SU-DHL-6 (cell line): Measurements from ENCODE around the gene BHMT2.

Source experiments
- H2AFZ ChIP-seq: fragments of 200-600 bp; sonication (generic); 2 replicates; pipeline ENCODE4 v1.6.1; 2014; ENCODE audit warnings: low read depth, mild to moderate bottlenecking, moderate library complexity, mixed read lengths, antibody characterized with exemption, low read length; ENCODE audit not compliant: severe bottlenecking
- H3F3A ChIP-seq: fragments of 200-600 bp; shearing (Covaris generic); 2 replicates; pipeline ENCODE4 v1.6.0; 2016; ENCODE audit warnings: antibody characterized with exemption, mild to moderate bottlenecking; ENCODE audit not compliant: insufficient read depth
- H3K27ac ChIP-seq: fragments of 200-600 bp; sonication (generic); 2 replicates; pipeline ENCODE4 v1.5.1; 2016; ENCODE audit warnings: low read depth, mild to moderate bottlenecking, low read length, moderate library complexity, mixed read lengths
- H3K27me3 ChIP-seq: fragments of 200-600 bp; sonication (generic), shearing (Covaris generic); 2 replicates; pipeline ENCODE4 v1.6.0; 2014; ENCODE audit warnings: mild to moderate bottlenecking, low read length
- H3K36me3 ChIP-seq: fragments of 200-600 bp; sonication (generic); 2 replicates; pipeline ENCODE4 v1.6.1; 2014; ENCODE audit warnings: mild to moderate bottlenecking, low read length, mixed read lengths
- H3K4me2 ChIP-seq: fragments of 300-600, 200-600 bp; shearing (Covaris generic), sonication (generic); 2 replicates; pipeline ENCODE4 v1.6.0; 2014; ENCODE audit warnings: low read length, low read depth, mild to moderate bottlenecking; ENCODE audit not compliant: poor library complexity, severe bottlenecking
- H3K4me3 ChIP-seq: fragments of 200-600 bp; sonication (generic); 2 replicates; pipeline ENCODE4 v1.5.1; 2014; ENCODE audit warnings: antibody characterized with exemption, low read length, mild to moderate bottlenecking, mixed read lengths; ENCODE audit not compliant: insufficient read depth, poor library complexity, severe bottlenecking
- H3K79me2 ChIP-seq: fragments of 200-600 bp; sonication (generic); 2 replicates; pipeline ENCODE4 v1.6.1; 2014; ENCODE audit warnings: mild to moderate bottlenecking, low read length, moderate library complexity; ENCODE audit not compliant: insufficient read depth
- H3K9ac ChIP-seq: fragments of 200-600 bp; sonication (generic); 2 replicates; pipeline ENCODE4 v1.7.0; 2014; ENCODE audit warnings: mild to moderate bottlenecking, low read length
- H3K9me2 ChIP-seq: fragments of 200-600 bp; sonication (generic); replicated peaks from 2 replicates; pipeline ENCODE4 v1.6.1; 2014; ENCODE audit warnings: low read length; ENCODE audit not compliant: insufficient read depth
- H3K9me3 ChIP-seq: fragments of 200-600 bp; sonication (generic); 2 replicates; pipeline ENCODE4 v1.6.1; 2014; ENCODE audit warnings: low read length, mixed read lengths; ENCODE audit not compliant: insufficient read depth
- H4K20me1 ChIP-seq: fragments of 200-600 bp; sonication (generic); 2 replicates; pipeline ENCODE4 v1.6.1; 2014; ENCODE audit warnings: low read depth, mild to moderate bottlenecking, antibody characterized with exemption, low read length, moderate library complexity, mixed read lengths
- CTCF ChIP-seq: fragments of 200-600 bp; sonication (generic); IDR thresholded peaks from one replicate; pipeline ENCODE4 v1.5.1; 2017; ENCODE audit warnings: antibody characterized with exemption, mild to moderate bottlenecking, low read length, moderate library complexity; ENCODE audit not compliant: insufficient read depth, poor library complexity, severe bottlenecking
- EZH2phosphoT487 ChIP-seq: fragments of 200-600 bp; sonication (generic), shearing (Covaris generic); conservative IDR thresholded peaks from 2 replicates; pipeline ENCODE4 v1.6.1; 2018; ENCODE audit warnings: mild to moderate bottlenecking, antibody characterized with exemption, low read length, moderate library complexity, mixed read lengths

The BHMT2 gene

GRCh38 chr5:79133657-79134451 lies 64.3 kb downstream of the BHMT2 start:
- Histone ChIP-seq H2AFZ (peak overlapping the region; percentile 25), H3K9ac (no peak overlapping the region), H3K27ac (no peak overlapping the region)

GRCh38 chr5:79135790-79136553 lies 66.4 kb downstream of the BHMT2 start:
- no peak overlapping the region for H3K4me3 ChIP-seq
- H3K27ac ChIP-seq: no peak overlapping the region
- no peaks in the 10 kb centered on the region for H3F3A ChIP-seq
- H2AFZ ChIP-seq: no peak overlapping the region
- no peaks in the 10 kb centered on the region for H3K9me2 ChIP-seq
- no peaks in the 10 kb centered on the region for H3K9me3 ChIP-seq
- no peak for TF ChIP-seq EZH2phosphoT487
- no peak for TF ChIP-seq CTCF
- no peaks in the 10 kb centered on the region for H3K36me3 ChIP-seq
- H3K27me3 ChIP-seq: no peaks in the 10 kb centered on the region
- no peaks in the 10 kb centered on the region for H4K20me1 ChIP-seq
- no peaks in the 10 kb centered on the region for H3K79me2 ChIP-seq
- no peak overlapping the region for H3K9ac ChIP-seq
- no peak overlapping the region for H3K4me2 ChIP-seq

More at GRCh38 chr5:79133657-79134451, 64.3 kb downstream of the BHMT2 start:
- H3K4me3 ChIP-seq: no peak overlapping the region
- no peaks in the 10 kb centered on the region for H4K20me1 ChIP-seq
- H3K27me3 ChIP-seq: no peaks in the 10 kb centered on the region
- no peaks in the 10 kb centered on the region for H3K9me3 ChIP-seq
- TF ChIP-seq EZH2phosphoT487: no peak
- peak; percentile 73 for TF ChIP-seq CTCF
- H3F3A ChIP-seq: no peaks in the 10 kb centered on the region
- H3K4me2 ChIP-seq: no peak overlapping the region
- H3K36me3 ChIP-seq: no peaks in the 10 kb centered on the region
- H3K9me2 ChIP-seq: no peaks in the 10 kb centered on the region
- H3K79me2 ChIP-seq: no peaks in the 10 kb centered on the region

GRCh38 chr5:79136618-79137017 lies 67.1 kb downstream of the BHMT2 start:
- Histone ChIP-seq H2AFZ (no peak overlapping the region), H4K20me1 (no peaks in the 10 kb centered on the region), H3K9ac (no peak overlapping the region), H3K27me3 (no peaks in the 10 kb centered on the region), H3K4me3 (no peak overlapping the region), H3K9me3 (no peaks in the 10 kb centered on the region), H3K79me2 (no peaks in the 10 kb centered on the region), H3K9me2 (no peaks in the 10 kb centered on the region), H3K36me3 (no peaks in the 10 kb centered on the region), H3K4me2 (no peak overlapping the region), H3F3A (no peaks in the 10 kb centered on the region), H3K27ac (no peak overlapping the region)
- TF ChIP-seq EZH2phosphoT487: no peak
- TF ChIP-seq CTCF: no peak
